ENCODE measurements around the gene SLC24A4.
"Not testable (repeated sequence)": the region's sequence is repeated elsewhere in the genome, so short reads cannot be mapped to it uniquely, and the experiment has no call there.

The SLC24A4 gene

GRCh38 chr14:92373336-92373735, 50.4 kb downstream of the SLC24A4 start:
- no peak for DNase-seq

GRCh38 chr14:92380131-92380530, 57.2 kb downstream of the SLC24A4 start:
- DNase-seq = no peak

DNA sequence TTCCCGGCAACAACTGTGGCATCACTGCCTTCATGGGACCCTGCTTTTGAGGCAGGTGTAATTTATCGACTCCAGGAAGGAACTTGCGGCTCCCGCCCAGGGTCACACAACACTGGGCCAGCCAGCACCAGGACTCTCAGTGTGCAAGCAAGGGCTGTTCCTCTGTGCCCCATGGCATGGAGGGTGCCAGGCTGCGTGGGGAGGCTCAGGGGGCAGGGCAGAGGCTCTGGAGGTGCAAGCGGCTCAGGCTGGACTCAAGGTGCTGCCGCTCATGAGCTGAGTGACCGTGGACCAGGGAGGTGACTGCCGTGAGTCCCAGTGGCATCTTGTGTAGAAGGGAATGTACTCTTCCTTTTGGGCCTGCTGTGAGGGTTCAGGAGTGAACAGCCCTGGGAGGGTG, 57.6 kb downstream of the SLC24A4 start:
- DNase-seq = no peak

DNA sequence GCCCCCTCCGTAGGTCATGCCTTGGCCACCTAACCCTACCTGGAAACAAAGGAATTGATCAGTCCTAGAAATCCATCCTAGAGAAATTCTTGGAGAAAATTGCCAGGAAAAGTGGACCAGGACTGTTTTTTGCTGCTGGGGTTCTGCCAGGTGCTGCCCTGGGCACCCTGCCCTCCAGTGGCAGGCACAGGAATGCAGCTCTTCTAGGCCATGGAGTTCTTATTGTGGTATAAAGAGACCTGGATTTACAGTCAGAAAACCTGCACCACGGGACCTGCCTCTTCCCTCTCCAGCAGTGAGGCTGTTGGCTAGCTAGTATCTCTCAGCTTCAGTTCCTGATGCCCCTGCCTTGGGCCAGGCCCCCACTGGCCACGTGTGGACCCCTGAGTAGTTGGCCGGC, 59.7 kb downstream of the SLC24A4 start:
- DNase-seq = no peak

DNA sequence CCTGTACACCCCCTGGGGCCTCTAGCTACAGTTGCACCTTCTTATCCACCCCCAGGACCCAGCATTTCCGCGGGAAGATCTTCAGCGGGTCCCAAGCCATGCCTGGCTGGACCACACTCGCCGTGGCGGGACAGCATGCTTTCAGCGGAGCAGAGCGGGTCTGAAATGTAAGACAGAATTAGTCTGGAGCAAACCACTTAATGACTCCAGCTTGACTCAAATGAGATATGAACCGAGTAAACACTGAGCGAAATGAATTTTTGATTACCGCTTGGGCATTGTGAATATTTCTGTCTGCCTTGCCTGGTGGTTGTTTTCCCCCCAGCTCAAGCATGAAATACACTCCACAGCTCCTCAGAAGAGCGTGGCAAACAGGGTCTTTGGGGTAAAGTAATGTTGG, 60.8 kb downstream of the SLC24A4 start:
- no peak for DNase-seq

GRCh38 chr14:92384461-92385133, 61.6 kb downstream of the SLC24A4 start:
- DNase-seq = no peak

GRCh38 chr14:92385561-92385960, 62.6 kb downstream of the SLC24A4 start:
- no peak for DNase-seq

DNA sequence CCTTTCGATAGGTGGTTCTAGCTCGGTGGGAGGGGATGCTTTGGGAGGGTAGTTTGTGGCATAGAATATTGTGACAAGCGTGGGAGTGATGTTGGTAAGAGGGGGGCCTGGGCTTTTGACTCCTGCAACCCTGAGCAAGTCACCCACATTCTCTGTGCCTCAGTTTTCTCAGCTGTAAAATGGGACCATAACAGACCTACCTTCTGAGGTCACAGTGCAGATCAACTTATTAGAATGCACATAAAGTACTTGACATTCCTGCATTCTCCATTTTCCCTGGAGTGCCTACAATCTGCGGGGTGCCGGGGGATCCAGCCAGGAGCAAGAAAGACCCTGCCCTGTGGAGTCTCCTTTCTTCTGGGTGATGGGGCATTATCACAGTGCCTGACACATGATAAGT, 63.2 kb downstream of the SLC24A4 start:
- no peak for DNase-seq

DNA sequence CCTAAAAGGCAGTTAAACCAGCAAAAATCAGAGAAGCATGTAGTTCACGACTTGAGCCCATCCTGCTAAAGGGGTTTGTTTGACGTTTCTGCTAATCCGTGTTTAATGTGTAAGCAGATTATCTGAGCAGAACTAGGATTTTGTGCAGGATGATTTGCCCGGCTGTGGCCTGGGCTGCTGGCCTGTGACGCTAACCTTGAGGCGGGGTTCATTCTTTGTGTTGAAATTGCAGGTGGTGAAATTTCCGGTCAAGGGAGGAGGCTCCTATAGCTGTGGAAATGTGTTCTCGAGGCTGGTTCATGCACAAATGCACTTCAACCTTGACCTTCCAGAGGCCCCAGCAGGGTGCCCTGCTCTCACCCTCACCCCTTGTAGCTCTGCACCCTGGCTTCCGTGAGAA, 63.7 kb downstream of the SLC24A4 start:
- no peak for DNase-seq

DNA sequence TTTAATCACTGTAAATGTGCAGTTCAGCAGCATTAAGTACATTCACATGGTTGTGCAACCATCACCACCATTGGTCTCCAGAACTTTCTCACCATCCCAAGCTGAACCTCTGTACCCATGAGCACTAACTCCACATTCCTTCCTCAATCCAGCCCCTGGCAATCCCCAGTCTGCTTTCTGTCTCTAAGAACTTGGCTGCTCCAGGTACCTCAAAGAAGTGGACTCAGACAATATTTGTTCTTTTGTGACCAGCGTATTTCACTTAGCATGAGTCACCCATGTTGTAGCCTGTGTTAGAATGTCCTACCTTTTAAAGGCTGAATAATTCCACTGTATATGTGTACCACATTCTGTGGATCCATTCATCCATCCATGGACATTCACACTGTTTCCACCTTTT, 64.6 kb downstream of the SLC24A4 start:
- no peak for DNase-seq

DNA sequence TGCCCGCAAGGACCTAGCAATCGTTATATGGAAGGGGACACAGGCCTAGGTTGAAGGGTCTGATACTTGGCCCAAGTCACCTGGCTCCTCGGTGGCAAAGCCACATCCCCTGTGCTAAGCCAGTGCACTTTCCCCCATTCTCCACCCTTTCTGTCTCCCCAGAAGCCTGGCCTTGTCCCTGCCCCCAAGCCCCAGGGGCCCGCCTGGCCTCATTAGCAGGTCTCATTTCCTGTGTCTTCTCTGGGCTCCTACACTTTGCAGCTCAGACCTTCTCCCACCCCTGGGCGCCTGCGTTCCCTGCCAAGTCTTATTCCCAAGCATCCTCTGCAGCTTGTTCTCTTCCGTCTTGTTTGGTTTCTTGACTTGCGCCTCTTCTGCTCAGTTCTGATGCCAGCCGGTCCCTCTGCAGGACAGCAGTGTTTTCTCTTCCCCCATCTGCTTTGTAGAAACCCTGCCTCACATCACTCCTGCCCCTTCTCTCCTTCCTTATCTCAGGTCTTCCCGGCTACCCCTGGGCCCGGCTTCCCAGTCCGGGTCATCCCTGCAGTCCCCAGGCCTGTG, 66.7 kb downstream of the SLC24A4 start:
- DNase-seq = no peak

DNA sequence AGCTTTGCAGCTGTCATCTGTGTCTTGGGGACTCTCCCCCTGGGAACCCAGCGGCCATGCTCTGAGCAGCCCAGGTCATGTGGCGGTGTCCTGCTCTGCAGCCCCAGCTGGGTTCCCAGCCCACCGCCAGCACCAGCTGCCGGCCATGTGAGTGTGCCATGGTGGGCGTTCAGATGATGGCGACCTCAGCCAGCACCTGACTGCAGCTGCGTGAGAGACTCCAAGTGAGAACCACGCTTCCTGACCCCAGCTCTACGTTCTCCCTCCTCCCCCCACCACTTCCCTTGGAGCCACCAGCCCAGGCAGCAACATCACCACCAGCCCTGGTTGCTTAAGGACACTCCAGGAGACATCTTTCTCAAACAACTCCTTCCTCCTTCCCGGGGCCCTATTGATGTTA, 68.8 kb downstream of the SLC24A4 start:
- DNase-seq = no peak

DNA sequence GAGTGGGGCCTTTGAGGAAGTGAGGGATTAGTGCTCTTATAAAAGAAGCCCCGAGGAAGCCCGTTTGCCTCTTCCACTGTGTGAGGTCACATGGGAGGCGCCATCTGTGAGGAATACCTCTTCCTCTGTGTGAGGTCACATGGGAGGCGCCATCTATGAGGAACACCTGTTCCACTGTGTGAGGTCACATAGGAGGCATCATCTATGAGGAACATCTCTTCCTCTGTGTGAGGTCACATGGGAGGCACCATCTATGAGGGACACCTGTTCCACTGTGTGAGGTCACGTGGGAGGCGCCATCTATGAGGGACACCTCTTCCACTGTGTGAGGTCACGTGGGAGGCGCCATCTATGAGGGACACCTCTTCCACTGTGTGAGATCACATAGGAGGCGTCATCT, 69.7 kb downstream of the SLC24A4 start:
- DNase-seq = no peak

GRCh38 chr14:92397150-92397952, 74.4 kb downstream of the SLC24A4 start:
- no peak for DNase-seq

DNA sequence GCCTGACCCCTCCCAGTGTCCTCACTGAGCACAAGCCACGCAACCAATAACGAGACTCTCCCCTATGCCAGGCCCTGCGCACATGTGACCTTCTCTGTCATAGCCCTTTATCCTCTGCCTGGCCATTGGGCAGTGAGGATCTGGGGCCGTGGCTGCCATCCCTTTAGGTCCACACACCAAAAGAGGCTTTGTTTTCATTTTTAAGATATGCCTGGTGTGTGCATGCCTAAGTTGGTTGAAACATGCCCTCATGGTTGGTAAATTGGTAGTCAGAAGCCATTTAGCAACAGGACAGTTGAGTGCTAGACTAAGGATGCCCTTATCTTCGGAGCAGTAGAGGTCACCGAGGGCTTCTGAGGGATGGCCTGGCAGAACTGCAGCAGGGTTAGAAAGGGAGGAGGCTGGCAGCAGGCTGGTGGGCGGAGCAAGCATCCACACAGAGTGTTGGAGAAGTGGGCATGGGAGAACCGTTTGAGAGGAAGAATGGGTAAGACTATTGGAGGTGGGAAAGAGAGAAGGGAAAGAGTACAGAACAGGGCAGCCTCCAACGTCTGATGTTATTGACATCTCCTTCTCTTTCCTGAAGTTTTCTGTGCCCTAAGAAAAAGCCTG, 75.1 kb downstream of the SLC24A4 start:
- no peak for DNase-seq

- DNase-seq = no peak
Observed at GRCh38 chr14:92398888-92399636, 76.1 kb downstream of the SLC24A4 start.

GRCh38 chr14:92400579-92401444, 77.8 kb downstream of the SLC24A4 start:
- no peak for DNase-seq

DNA sequence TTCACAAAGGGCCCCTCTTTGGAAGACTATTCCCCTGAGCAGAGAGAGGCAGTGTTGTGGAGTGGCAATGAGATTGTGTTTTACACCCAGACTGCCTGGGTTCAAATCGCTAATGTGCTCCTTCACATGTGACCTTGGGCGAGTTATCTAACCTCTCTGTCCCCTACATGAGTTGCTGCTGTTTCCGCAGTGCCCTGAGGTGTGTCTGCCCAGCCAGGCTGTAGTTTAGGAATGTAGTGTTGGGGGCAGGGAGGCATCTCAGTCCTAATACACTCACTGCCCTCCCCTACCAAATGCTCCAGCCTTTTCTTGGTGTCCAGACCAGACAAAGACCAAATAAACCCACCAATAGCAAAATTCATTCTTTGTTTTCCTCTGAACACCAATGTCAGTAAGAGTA, 78.6 kb downstream of the SLC24A4 start:
- DNase-seq = no peak

DNA sequence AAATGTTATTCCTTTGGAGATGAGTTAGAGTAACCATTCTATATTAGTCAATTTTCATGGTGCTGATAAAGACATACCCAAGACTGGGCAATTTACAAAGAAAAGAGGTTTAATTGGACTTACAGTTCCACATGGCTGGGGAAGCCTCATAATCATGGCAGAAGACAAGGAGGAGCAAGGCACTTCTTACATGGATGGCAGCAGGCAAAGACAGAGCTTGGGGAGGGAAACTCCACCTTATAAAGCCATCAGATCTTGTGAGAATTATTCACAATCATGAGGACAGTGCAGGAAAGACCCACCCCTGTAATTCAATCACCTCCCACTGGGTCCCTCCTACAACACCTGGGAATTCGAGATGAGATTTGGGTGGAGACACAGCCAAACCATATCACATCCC, 79.5 kb downstream of the SLC24A4 start:
- DNase-seq = not testable (repeated sequence)

- no peak for DNase-seq
Observed at GRCh38 chr14:92404018-92404417, 81.1 kb downstream of the SLC24A4 start.

- no peak for DNase-seq
Observed at GRCh38 chr14:92404421-92404820, 81.5 kb downstream of the SLC24A4 start.

DNA sequence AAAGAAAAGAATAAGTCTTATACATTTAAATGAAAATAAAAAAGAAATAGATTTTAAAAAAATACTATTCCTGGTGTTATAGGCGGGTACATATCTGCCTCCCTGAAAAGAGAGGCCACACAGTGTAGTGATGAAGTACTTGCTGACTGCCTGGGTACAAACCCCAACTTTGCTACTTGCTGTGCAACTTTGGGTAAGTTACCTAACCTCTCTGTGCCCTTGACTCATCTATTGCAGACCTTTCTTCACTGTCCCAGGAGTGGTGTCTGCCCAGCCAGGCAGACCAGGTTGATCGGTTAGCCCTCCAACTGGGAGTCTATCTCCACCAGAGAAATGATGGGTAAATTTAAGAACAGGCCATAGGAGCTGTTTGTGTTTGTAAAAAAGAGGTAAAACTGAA, 82.0 kb downstream of the SLC24A4 start:
- no peak for DNase-seq
